SK-N-SH (cell line): ENCODE data around the gene BBC3. TPM values are rescaled to one million over a fixed set of nuclear protein-coding genes. Genes with fewer than 3 reads are reported as not detected.

Experiments
- CTCF ChIA-PET: fragments of 300-600, 350-600 bp; formaldehyde crosslinking; extraction: SDS; loops from one replicate; lab custom pipeline; 2021; lab: Yijun Ruan, JAX
- POLR2A ChIA-PET: fragments of 350-600 bp; sonication (Branson Sonifier 250); formaldehyde crosslinking; extraction: SDS; loops from one replicate; lab custom pipeline; 2020; ENCODE audit warnings: antibody characterized with exemption, inconsistent platforms; lab: Yijun Ruan, JAX
- DNase-seq: peaks from one replicate; pipeline ENCODE4 v3.0.0; 2012
- H2AFZ ChIP-seq: fragments of 200-600 bp; sonication (generic); 2 replicates; pipeline ENCODE4 v1.8.1; 2016; ENCODE audit warnings: antibody characterized with exemption, mild to moderate bottlenecking, low read depth
- H3F3A ChIP-seq: fragments of 200-600 bp; sonication (generic); replicated peaks from 2 replicates; pipeline ENCODE3; 2016; ENCODE audit warnings: antibody characterized with exemption, mild to moderate bottlenecking; ENCODE audit not compliant: insufficient read depth
- H3K27ac ChIP-seq, 2 experiments: fragments of 200-500 bp in 1 of 2; fragments of 200-600 bp in 1 of 2; sonication (Bioruptor generic) in 1 of 2; sonication (generic), shearing (Covaris generic) in 1 of 2; 2 replicates each; pipeline versions ENCODE4 v1.5.1 to v1.6.1; 2014 to 2016; ENCODE audit warnings: low read depth in 2 of 2, inconsistent platforms in 1 of 2, low read length in 1 of 2, mild to moderate bottlenecking in 1 of 2, mixed read lengths in 1 of 2
- H3K27me3 ChIP-seq: fragments of 200-600 bp; sonication (generic), shearing (Covaris generic); 2 replicates; pipeline ENCODE4 v1.6.1; 2016; ENCODE audit warnings: mixed run types; ENCODE audit not compliant: insufficient read depth
- H3K36me3 ChIP-seq, 2 experiments: fragments of 200-500 bp in 1 of 2; fragments of 200-600 bp in 1 of 2; sonication (Bioruptor generic) in 1 of 2; sonication (generic) in 1 of 2; replicated peaks in 1 of 2; 2 replicates each; pipeline versions ENCODE3 to v1.5.1; 2014 to 2016; ENCODE audit warnings: low read length in 1 of 2, mild to moderate bottlenecking in 1 of 2; ENCODE audit not compliant: insufficient read depth in 2 of 2, control insufficient read depth in 1 of 2
- H3K4me1 ChIP-seq, 2 experiments: fragments of 200-500 bp in 1 of 2; fragments of 200-600 bp in 1 of 2; sonication (Bioruptor generic) in 1 of 2; sonication (generic), shearing (Covaris generic) in 1 of 2; 2 replicates each; pipeline versions ENCODE4 v1.5.1 to v1.6.1; 2014 to 2016; ENCODE audit warnings: low read depth in 1 of 2, low read length in 1 of 2, mixed run types in 1 of 2; ENCODE audit not compliant: insufficient read depth in 2 of 2, control insufficient read depth in 1 of 2
- H3K4me2 ChIP-seq: fragments of 200-600 bp; sonication (generic), shearing (Covaris generic); 2 replicates; pipeline ENCODE4 v1.6.1; 2017; ENCODE audit warnings: mixed run types
- H3K4me3 ChIP-seq, 2 experiments: fragments of 200-500 bp in 1 of 2; fragments of 200-600 bp in 1 of 2; sonication (Bioruptor generic) in 1 of 2; sonication (generic), shearing (Covaris generic) in 1 of 2; 2 replicates each; pipeline versions ENCODE4 v1.5.1 to v1.8.1; 2014 to 2016; ENCODE audit warnings: low read depth in 2 of 2, inconsistent platforms in 1 of 2, low read length in 1 of 2, mild to moderate bottlenecking in 1 of 2, mixed read lengths in 1 of 2, moderate library complexity in 1 of 2
- H3K79me2 ChIP-seq: fragments of 200-600 bp; sonication (generic); 2 replicates; pipeline ENCODE4 v1.8.1; 2017; ENCODE audit warnings: mild to moderate bottlenecking; ENCODE audit not compliant: insufficient read depth
- H3K9ac ChIP-seq: fragments of 200-600 bp; sonication (generic); 2 replicates; pipeline ENCODE4 v1.6.1; 2017; ENCODE audit warnings: mixed run types
- H3K9me2 ChIP-seq: fragments of 200-600 bp; sonication (generic); 2 replicates; pipeline ENCODE4 v1.6.1; 2017; ENCODE audit warnings: mixed run types
- H3K9me3 ChIP-seq: fragments of 200-600 bp; sonication (generic); 2 replicates; pipeline ENCODE4 v1.6.1; 2017; ENCODE audit warnings: mixed run types, mild to moderate bottlenecking, moderate library complexity
- H4K20me1 ChIP-seq: fragments of 200-600 bp; sonication (generic); 2 replicates; pipeline ENCODE4 v1.6.1; 2017; ENCODE audit warnings: mild to moderate bottlenecking, mixed run types; ENCODE audit not compliant: insufficient read depth
- ELF1 ChIP-seq: IDR thresholded peaks from 2 replicates; pipeline ENCODE4 v1.4.0; 2012
- EZH2phosphoT487 ChIP-seq: fragments of 200-600 bp; sonication (generic); IDR thresholded peaks from 2 replicates; pipeline ENCODE4 v1.6.1; 2017; ENCODE audit warnings: low read depth, mixed run types, mild to moderate bottlenecking, antibody characterized with exemption, moderate library complexity, borderline replicate concordance
- FOXM1 ChIP-seq: IDR thresholded peaks from 2 replicates; pipeline ENCODE4 v1.4.0; 2012; ENCODE audit warnings: low read depth, mild to moderate bottlenecking
- GABPA ChIP-seq: IDR thresholded peaks from 2 replicates; pipeline ENCODE4 v1.4.0; 2012; ENCODE audit warnings: low read depth, mild to moderate bottlenecking
- JUND ChIP-seq: IDR thresholded peaks from 2 replicates; pipeline ENCODE4 v1.4.0; 2012
- MEF2A ChIP-seq: IDR thresholded peaks from 2 replicates; pipeline ENCODE4 v1.4.0; 2012; ENCODE audit warnings: low read depth, borderline replicate concordance
- NRF1 ChIP-seq: IDR thresholded peaks from 2 replicates; pipeline ENCODE4 v1.6.1; 2012; ENCODE audit warnings: low read depth, mild to moderate bottlenecking, low read length
- RXRA ChIP-seq: IDR thresholded peaks from 2 replicates; pipeline ENCODE4 v1.4.0; 2012; ENCODE audit warnings: low read depth, mild to moderate bottlenecking, borderline replicate concordance
- TEAD4 ChIP-seq: IDR thresholded peaks from 2 replicates; pipeline ENCODE4 v1.4.0; 2012; ENCODE audit warnings: mild to moderate bottlenecking, borderline replicate concordance; ENCODE audit not compliant: insufficient read depth
- WGBS: methylation state at CpG from one replicate; pipeline ENCODE4 v1.1.6; 2017; ENCODE audit warnings: low lambda C conversion rate; 5-methylcytosine and 5-hydroxymethylcytosine counted together
- polyA plus RNA-seq, 3 experiments: library from polyadenylated mRNA; depleted of rRNA; stranded (reverse); fragments of >200 nt; gene quantifications; 2 replicates each; pipeline ENCODE4 v1.2.3, GENCODE V29; 2012
- TF ChIP-seq, protein P1 (sequence below): IDR thresholded peaks from 2 replicates; pipeline ENCODE4 v1.6.1; 2012; ENCODE audit warnings: mild to moderate bottlenecking, low read depth, low read length, moderate library complexity

The BBC3 gene
- polyA plus RNA-seq, 1 of the 3 experiments (the other 2 are of a cell fraction): 14.5 TPM

DNA sequence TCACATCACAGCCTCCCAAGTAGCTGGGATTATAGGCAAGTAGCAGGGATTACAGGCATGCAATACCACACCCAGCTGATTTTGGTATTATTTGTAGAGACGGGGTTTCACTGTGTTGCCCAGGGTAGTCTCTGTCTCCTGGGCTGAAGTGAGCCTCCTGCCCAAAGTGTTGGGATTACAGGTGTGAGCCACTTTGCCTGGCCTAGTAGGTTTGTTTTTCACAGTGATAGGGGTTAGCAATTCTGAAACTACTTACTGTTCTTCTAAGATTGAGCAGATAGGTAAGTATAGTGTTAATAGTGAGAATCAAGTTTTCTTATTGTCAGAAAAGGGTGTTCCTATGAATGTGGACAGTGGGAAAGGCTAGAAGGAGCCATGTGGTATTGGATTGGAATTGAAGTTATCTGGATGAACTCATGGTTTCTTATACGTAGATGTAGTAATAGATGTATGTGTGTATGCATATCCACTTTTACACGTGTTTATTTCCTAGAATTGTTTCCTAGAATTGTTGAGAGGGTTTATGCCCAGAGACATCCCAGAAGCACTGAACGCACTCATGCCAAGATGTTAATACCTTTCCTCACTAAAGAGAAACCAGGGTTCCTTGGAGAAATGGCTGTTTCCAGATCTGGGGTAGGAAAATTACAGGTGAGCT is 51.2 kb downstream of the BBC3 start:
- CTCF ChIA-PET: interaction anchor here (0.6 to 3.2 kb wide), 3 partner anchors 46 to 68 kb away, joined by 3 to 8 read pairs (median 3); no protein-coding TSS in a partner anchor
- TF ChIP-seq FOXM1 (no peak), JUND (no peak), NRF1 (no peak), EZH2phosphoT487 (no peak), TEAD4 (no peak), GABPA (no peak), MEF2A (no peak)
- TF ChIP-seq, protein P1, sequence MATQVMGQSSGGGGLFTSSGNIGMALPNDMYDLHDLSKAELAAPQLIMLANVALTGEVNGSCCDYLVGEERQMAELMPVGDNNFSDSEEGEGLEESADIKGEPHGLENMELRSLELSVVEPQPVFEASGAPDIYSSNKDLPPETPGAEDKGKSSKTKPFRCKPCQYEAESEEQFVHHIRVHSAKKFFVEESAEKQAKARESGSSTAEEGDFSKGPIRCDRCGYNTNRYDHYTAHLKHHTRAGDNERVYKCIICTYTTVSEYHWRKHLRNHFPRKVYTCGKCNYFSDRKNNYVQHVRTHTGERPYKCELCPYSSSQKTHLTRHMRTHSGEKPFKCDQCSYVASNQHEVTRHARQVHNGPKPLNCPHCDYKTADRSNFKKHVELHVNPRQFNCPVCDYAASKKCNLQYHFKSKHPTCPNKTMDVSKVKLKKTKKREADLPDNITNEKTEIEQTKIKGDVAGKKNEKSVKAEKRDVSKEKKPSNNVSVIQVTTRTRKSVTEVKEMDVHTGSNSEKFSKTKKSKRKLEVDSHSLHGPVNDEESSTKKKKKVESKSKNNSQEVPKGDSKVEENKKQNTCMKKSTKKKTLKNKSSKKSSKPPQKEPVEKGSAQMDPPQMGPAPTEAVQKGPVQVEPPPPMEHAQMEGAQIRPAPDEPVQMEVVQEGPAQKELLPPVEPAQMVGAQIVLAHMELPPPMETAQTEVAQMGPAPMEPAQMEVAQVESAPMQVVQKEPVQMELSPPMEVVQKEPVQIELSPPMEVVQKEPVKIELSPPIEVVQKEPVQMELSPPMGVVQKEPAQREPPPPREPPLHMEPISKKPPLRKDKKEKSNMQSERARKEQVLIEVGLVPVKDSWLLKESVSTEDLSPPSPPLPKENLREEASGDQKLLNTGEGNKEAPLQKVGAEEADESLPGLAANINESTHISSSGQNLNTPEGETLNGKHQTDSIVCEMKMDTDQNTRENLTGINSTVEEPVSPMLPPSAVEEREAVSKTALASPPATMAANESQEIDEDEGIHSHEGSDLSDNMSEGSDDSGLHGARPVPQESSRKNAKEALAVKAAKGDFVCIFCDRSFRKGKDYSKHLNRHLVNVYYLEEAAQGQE: no peak
- peaks cover 32% of the 10 kb centered on the region for H3F3A ChIP-seq
- no peak overlapping the region for H3K9ac ChIP-seq
- peaks cover 67% of the 10 kb centered on the region for H3K79me2 ChIP-seq
- no peak overlapping the region for H3K4me3 ChIP-seq
- WGBS: 94% methylated on average over 4 of the region's 4 CpGs
- no peaks in the 10 kb centered on the region for H3K9me2 ChIP-seq
- H4K20me1 ChIP-seq: peaks cover 40% of the 10 kb centered on the region
- H3K27me3 ChIP-seq: no peaks in the 10 kb centered on the region
- H3K4me2 ChIP-seq: no peak overlapping the region
- no peak overlapping the region for H2AFZ ChIP-seq
- POLR2A ChIA-PET: interaction anchor here (1.1 kb wide), 1 partner anchor 46 kb away, joined by 3 read pairs; no protein-coding TSS in a partner anchor
- peaks cover 0 to 15% of the 10 kb centered on the region in 2 experiments; a peak in 3 of 4 replicates for H3K4me1 ChIP-seq
- no peaks in the 10 kb centered on the region for H3K9me3 ChIP-seq
- no peak for DNase-seq
- H3K27ac ChIP-seq: no peak overlapping the region
- peaks cover 6 to 25% of the 10 kb centered on the region in 2 experiments for H3K36me3 ChIP-seq

DNA sequence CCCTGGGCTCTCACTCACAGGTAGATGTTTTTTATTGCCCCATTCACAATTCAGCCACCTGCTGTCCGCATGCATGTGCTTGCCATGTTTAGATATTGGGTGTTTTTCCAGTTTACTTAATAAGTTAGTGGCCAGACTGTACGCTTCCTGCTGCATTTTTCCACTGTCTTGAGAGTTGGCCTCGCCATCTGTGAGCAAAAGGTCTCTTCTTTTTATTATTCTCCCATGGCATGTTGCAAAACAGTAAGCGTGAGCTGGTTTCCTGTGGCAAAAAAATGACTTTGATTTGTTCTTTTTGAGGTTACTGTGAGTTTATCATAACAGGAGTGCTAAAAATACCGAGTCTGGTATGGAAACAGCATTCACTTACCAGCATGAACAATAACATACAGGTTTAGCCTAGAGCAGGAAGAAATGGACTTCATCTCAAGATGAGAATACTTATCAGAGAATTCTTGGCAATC is 54.3 kb downstream of the BBC3 start:
- Histone ChIP-seq H3K79me2 (peaks cover 77% of the 10 kb centered on the region), H3K36me3 (peaks cover 10 to 31% of the 10 kb centered on the region in 2 experiments), H3K9me3 (no peaks in the 10 kb centered on the region), H3K9ac (peak overlapping the region; percentile 43; the same call in 1 of the 2 replicates), H2AFZ (no peak overlapping the region), H3F3A (peaks cover 41% of the 10 kb centered on the region), H3K27me3 (no peaks in the 10 kb centered on the region), H3K27ac (peak overlapping the region; percentile 62 to 84; a peak in 3 of 4 replicates), H4K20me1 (peaks cover 40% of the 10 kb centered on the region), H3K9me2 (no peaks in the 10 kb centered on the region), H3K4me2 (peak overlapping the region; percentile 61; the same call in 1 of the 2 replicates), H3K4me3 (no peak overlapping the region), H3K4me1 (peaks cover 0 to 15% of the 10 kb centered on the region in 2 experiments; a peak in 3 of 4 replicates)
- POLR2A ChIA-PET: interaction anchor here (1.0 kb wide), 1 partner anchor 49 kb away, joined by 3 read pairs; no protein-coding TSS in a partner anchor
- 74% methylated on average over 5 of the region's 5 CpGs for WGBS
- CTCF ChIA-PET: interaction anchor here (1.0 to 3.2 kb wide), 3 partner anchors 23 to 71 kb away, joined by 3 to 8 read pairs (median 3); no protein-coding TSS in a partner anchor
- no peak for DNase-seq
- TF ChIP-seq MEF2A (0 out of 2 replicates have a peak, but pooled peaks have one; percentile 37), JUND (no peak), NRF1 (no peak), ELF1 (no peak), RXRA (peak; percentile 49; the same call in 1 of the 2 replicates)
